Spinal cord (tissue), 10 donors: ENCODE data around the gene CRABP1. TPM values are rescaled to one million over a fixed set of nuclear protein-coding genes. Genes with fewer than 3 reads are reported as not detected.
"Not testable (repeated sequence)": the region's sequence is repeated elsewhere in the genome, so short reads cannot be mapped to it uniquely, and the experiment has no call there.

Source experiments
- DNase-seq, 6 donors: peaks; one replicate each; pipeline versions ENCODE4 v3.0.0 to v3.0.0-alpha.2; 2013 to 2015; ENCODE audit warnings: low spot score in 6 of 6, low read depth in 4 of 6
- H3K27ac ChIP-seq: one replicate; pipeline ENCODE4 v1.5.1; 2013; ENCODE audit warnings: low read depth, low read length, control low read depth
- H3K27me3 ChIP-seq: one replicate; pipeline ENCODE4 v1.6.1; 2013; ENCODE audit warnings: low read length; ENCODE audit not compliant: control insufficient read depth, insufficient read depth
- H3K36me3 ChIP-seq: one replicate; pipeline ENCODE4 v1.6.1; 2013; ENCODE audit warnings: low read length; ENCODE audit not compliant: control insufficient read depth, insufficient read depth
- H3K4me1 ChIP-seq: one replicate; pipeline ENCODE4 v1.6.1; 2013; ENCODE audit warnings: low read length; ENCODE audit not compliant: control insufficient read depth, insufficient read depth
- H3K4me3 ChIP-seq: one replicate; pipeline ENCODE4 v1.5.1; 2013; ENCODE audit warnings: low read depth, low read length, control low read depth
- H3K9me3 ChIP-seq: one replicate; pipeline ENCODE4 v1.6.1; 2013; ENCODE audit warnings: low read length; ENCODE audit not compliant: control insufficient read depth, insufficient read depth
- WGBS: methylation state at CpG from one replicate; pipeline ENCODE4 v1.1.5; 2013; ENCODE audit warnings: missing lambda C conversion rate; ENCODE audit not compliant: insufficient coverage; 5-methylcytosine and 5-hydroxymethylcytosine counted together
- polyA plus RNA-seq, 2 donors: library from polyadenylated mRNA; unstranded; fragments of 120-200 nt; gene quantifications; one replicate each; pipeline ENCODE4 v1.2.1, GENCODE V29; 2013; ENCODE audit not compliant: insufficient read length in 2 of 2
- total RNA-seq, 2 donors: library from RNA; depleted of rRNA in 1 of 2; stranded (reverse); fragments of 120-200 nt in 1 of 2; fragments of >200 nt in 1 of 2; gene quantifications; one replicate each; pipeline versions ENCODE4 v1.2.3 to v1.2.4, GENCODE V29; 2013 to 2014
- donor health status: healthy.

Gene CRABP1
- total and polyA plus RNA-seq, 4 donors: 113 to 1,461 (median 433) TPM

- H3K4me1 ChIP-seq: peaks cover 12% of the 10 kb centered on the region
- H3K36me3 ChIP-seq: no peaks in the 10 kb centered on the region
- no peak for DNase-seq
- H3K27me3 ChIP-seq: peaks cover 16% of the 10 kb centered on the region
- H3K4me3 ChIP-seq: no peak overlapping the region
- no peak overlapping the region for H3K27ac ChIP-seq
- H3K9me3 ChIP-seq: no peaks in the 10 kb centered on the region
- 59% methylated on average over 8 of the region's 8 CpGs for WGBS
Measured at GRCh38 chr15:78365917-78366316, 25.8 kb downstream of the CRABP1 start.

GRCh38 chr15:78366342-78366741 is 26.2 kb downstream of the CRABP1 start:
- peaks cover 14% of the 10 kb centered on the region for H3K27me3 ChIP-seq
- H3K36me3 ChIP-seq: no peaks in the 10 kb centered on the region
- no peak overlapping the region for H3K27ac ChIP-seq
- no peaks in the 10 kb centered on the region for H3K9me3 ChIP-seq
- H3K4me1 ChIP-seq: peaks cover 11% of the 10 kb centered on the region
- DNase-seq: no peak
- no peak overlapping the region for H3K4me3 ChIP-seq
- no CpG with 5 or more reads among the region's 5 CpGs for WGBS

GRCh38 chr15:78368651-78369050 is 28.5 kb downstream of the CRABP1 start:
- H3K4me1 ChIP-seq: peaks cover 6% of the 10 kb centered on the region
- H3K9me3 ChIP-seq: no peaks in the 10 kb centered on the region
- no peak for DNase-seq
- no peak overlapping the region for H3K4me3 ChIP-seq
- WGBS: 12% methylated on average over 3 of the region's 5 CpGs
- H3K27ac ChIP-seq: no peak overlapping the region
- H3K27me3 ChIP-seq: peaks cover 4% of the 10 kb centered on the region
- H3K36me3 ChIP-seq: no peaks in the 10 kb centered on the region

- no peaks in the 10 kb centered on the region for H3K36me3 ChIP-seq
- H3K4me1 ChIP-seq: peaks cover 2% of the 10 kb centered on the region
- H3K4me3 ChIP-seq: no peak overlapping the region
- H3K9me3 ChIP-seq: no peaks in the 10 kb centered on the region
- H3K27ac ChIP-seq: no peak overlapping the region
- no peak for DNase-seq
- H3K27me3 ChIP-seq: peaks cover 4% of the 10 kb centered on the region
- WGBS: 100% methylated on average over 1 of the region's 3 CpGs
Measured at GRCh38 chr15:78369161-78369560, 29.0 kb downstream of the CRABP1 start.

- no peaks in the 10 kb centered on the region for H3K9me3 ChIP-seq
- no peak overlapping the region for H3K4me3 ChIP-seq
- H3K36me3 ChIP-seq: no peaks in the 10 kb centered on the region
- 91% methylated on average over 3 of the region's 6 CpGs for WGBS
- no peak for DNase-seq
- no peak overlapping the region for H3K27ac ChIP-seq
- H3K4me1 ChIP-seq: no peaks in the 10 kb centered on the region
- H3K27me3 ChIP-seq: peaks cover 4% of the 10 kb centered on the region
Measured at GRCh38 chr15:78370013-78370412, 29.9 kb downstream of the CRABP1 start.

- 75% methylated on average over 1 of the region's 5 CpGs for WGBS
- DNase-seq: no peak
- no peaks in the 10 kb centered on the region for H3K9me3 ChIP-seq
- peaks cover 4% of the 10 kb centered on the region for H3K27me3 ChIP-seq
- H3K36me3 ChIP-seq: no peaks in the 10 kb centered on the region
- no peak overlapping the region for H3K4me3 ChIP-seq
- H3K27ac ChIP-seq: no peak overlapping the region
- H3K4me1 ChIP-seq: no peaks in the 10 kb centered on the region
Measured at GRCh38 chr15:78372880-78373279, 32.7 kb downstream of the CRABP1 start.

- H3K36me3 ChIP-seq: no peaks in the 10 kb centered on the region
- H3K4me1 ChIP-seq: no peaks in the 10 kb centered on the region
- no peaks in the 10 kb centered on the region for H3K27me3 ChIP-seq
- H3K27ac ChIP-seq: no peak overlapping the region
- no peak for DNase-seq
- H3K4me3 ChIP-seq: no peak overlapping the region
- H3K9me3 ChIP-seq: no peaks in the 10 kb centered on the region
- WGBS: 75% methylated on average over 13 of the region's 14 CpGs
Measured at GRCh38 chr15:78374436-78375393, 34.6 kb downstream of the CRABP1 start.

GRCh38 chr15:78380143-78380542 is 40.0 kb downstream of the CRABP1 start:
- not testable (repeated sequence) for H3K4me3 ChIP-seq, H3K27me3 ChIP-seq, H3K27ac ChIP-seq, H3K36me3 ChIP-seq, H3K4me1 ChIP-seq, H3K9me3 ChIP-seq, DNase-seq
- WGBS: no CpG with 5 or more reads among the region's 1 CpG

- no peak overlapping the region for H3K4me3 ChIP-seq
- no peak for DNase-seq
- H3K27ac ChIP-seq: no peak overlapping the region
- H3K27me3 ChIP-seq: peaks cover 5% of the 10 kb centered on the region
- no peaks in the 10 kb centered on the region for H3K9me3 ChIP-seq
- no peaks in the 10 kb centered on the region for H3K4me1 ChIP-seq
- H3K36me3 ChIP-seq: no peaks in the 10 kb centered on the region
- WGBS: 97% methylated on average over 4 of the region's 7 CpGs
Measured at GRCh38 chr15:78382114-78382880, 42.1 kb downstream of the CRABP1 start.
